GM13976 (cell line): ENCODE measurements around the gene KLK10.
"Not testable (repeated sequence)": the region's sequence is repeated elsewhere in the genome, so short reads cannot be mapped to it uniquely, and the experiment has no call there.

Experiments
- DNase-seq: peaks from one replicate; pipeline ENCODE4 v3.0.0; 2012; ENCODE audit warnings: low spot score
- in situ Hi-C: fragments of 300-500 bp; cut with MboI; formaldehyde crosslinking; loops from one replicate; pipeline ENCODE4 v1.12.0; 2022; ENCODE audit warnings: low sequenced_read_pairs, mixed read lengths, inconsistent platforms; ENCODE audit not compliant: unreplicated experiment
- TF ChIP-seq, protein P1 (sequence below): IDR thresholded peaks from 2 replicates; pipeline ENCODE4 v1.5.1; 2012; ENCODE audit warnings: borderline replicate concordance, mild to moderate bottlenecking; ENCODE audit not compliant: insufficient read depth; ENCODE audit errors: extremely low read depth, missing control alignments, control extremely low read depth

Gene KLK10

DNA sequence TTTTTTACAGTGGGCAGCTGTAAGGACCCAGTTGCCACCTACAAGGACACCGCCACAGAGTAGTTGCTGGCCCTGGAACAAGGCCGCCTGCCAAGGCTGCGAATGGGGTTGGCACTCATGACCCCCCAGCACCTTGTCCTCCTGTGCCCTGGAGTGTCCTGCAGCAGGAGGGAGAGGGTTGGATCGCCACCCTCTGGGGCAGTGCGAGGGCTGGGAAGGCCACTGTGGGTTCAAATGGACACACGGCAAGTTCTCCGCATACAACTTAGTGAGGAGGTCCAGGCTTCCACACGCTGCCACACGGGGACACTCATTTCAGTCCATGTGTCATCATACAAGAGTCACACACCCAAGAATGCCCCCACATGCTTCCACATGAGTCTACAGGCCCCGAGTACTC, 19.1 kb downstream of the KLK10 start:
- TF ChIP-seq, protein P1, sequence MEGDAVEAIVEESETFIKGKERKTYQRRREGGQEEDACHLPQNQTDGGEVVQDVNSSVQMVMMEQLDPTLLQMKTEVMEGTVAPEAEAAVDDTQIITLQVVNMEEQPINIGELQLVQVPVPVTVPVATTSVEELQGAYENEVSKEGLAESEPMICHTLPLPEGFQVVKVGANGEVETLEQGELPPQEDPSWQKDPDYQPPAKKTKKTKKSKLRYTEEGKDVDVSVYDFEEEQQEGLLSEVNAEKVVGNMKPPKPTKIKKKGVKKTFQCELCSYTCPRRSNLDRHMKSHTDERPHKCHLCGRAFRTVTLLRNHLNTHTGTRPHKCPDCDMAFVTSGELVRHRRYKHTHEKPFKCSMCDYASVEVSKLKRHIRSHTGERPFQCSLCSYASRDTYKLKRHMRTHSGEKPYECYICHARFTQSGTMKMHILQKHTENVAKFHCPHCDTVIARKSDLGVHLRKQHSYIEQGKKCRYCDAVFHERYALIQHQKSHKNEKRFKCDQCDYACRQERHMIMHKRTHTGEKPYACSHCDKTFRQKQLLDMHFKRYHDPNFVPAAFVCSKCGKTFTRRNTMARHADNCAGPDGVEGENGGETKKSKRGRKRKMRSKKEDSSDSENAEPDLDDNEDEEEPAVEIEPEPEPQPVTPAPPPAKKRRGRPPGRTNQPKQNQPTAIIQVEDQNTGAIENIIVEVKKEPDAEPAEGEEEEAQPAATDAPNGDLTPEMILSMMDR: no peak
- in situ Hi-C loops: no loop called here
- no peak for DNase-seq

DNA sequence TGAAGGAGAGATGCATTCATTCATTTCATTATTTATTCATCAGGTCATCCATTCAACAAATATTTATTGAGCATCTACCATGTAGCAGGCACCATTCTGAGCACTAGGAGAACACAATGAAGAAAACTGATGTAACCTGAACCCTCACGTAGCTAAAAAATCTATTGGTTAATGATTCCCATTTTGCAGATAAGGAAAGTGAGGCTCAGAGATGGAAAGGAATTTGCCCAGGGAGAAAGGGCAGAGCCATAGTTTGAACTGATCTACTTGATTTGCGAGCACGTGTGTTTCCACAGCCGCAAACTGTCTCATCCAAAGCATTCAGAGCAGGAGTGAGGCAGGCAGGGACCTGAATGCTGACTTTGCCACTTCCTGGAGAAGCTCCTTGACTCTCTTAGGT, 20.8 kb downstream of the KLK10 start:
- DNase-seq: no peak
- TF ChIP-seq, protein P1: no peak
- in situ Hi-C loops: no loop called here

DNA sequence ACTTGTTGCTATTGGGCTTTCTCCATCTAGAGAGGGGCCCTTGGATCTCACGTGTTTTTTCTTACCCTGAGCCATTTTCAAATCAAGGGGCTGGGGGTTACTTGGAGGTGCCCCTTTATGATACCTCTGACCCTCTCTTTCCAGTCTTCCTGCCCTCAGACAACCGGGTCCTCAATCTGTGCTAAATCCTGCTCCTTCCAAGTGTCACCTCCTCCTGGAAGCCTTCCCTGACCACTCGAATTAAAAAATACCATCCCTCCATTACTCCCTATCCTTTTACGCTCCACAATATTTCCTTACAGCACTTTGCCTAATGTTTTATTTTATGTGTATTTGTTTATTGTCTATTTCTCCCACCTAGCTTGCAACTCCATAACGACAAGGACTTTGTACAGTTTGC, 21.4 kb downstream of the KLK10 start:
- TF ChIP-seq, protein P1: no peak
- in situ Hi-C loops: no loop called here
- DNase-seq: no peak

DNA sequence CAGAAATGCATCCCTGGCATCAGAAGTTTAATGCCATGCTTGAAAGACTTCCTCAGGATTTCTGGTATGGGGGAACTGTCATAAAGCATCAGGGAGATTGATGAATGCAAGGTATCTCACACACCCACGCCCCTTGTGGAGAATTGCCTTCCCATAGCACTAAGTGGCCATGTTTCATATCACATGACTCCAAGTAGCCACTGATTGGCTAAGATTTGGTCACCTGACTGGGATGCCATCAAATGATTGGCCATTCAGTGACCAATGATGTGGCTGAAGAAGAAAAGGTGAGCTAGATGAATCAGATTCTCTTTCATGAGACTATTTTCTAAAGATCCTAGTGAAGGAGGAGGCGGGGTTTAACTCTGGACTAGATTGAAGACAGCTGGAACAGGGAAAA, 25.4 kb downstream of the KLK10 start:
- DNase-seq: no peak
- TF ChIP-seq, protein P1: no peak
- in situ Hi-C loops: no loop called here

DNA sequence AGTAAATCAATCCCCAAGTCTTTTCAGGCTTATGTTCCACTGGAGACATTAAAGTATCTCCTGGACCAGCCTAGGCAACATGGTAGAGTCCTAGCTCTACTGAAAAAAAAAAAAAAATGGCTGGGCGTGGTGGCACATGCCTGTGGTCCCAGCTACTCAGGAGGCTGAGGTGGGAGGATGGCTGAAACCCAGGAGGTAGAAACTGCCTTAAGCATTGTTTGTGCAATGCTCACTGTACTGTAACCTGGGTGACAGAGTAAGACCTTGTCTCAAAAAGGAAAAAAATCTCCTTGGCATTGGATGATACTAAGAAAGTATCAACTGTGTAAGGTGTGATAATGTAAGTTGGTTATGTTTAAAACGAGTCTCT, 26.9 kb downstream of the KLK10 start:
- TF ChIP-seq, protein P1: no peak
- in situ Hi-C loops: no loop called here

DNA sequence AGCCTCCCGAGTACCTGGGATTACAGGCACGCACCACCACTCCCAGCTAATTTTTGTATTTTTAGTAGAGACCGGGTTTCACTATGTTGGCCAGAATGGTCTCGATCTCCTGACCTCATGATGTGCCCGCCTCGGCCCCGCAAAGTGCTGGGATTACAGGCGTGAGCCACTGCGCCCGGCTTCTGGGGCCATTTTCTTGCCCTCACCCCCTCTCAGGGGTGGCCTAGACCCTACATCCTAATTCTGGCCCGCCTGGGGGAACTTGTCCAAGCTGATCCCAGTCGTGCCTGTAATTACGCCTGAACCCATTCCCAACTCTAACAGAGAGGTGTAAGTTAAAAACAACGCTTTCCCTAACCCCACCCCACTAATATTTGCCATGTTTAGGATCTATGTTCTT, 35.1 kb downstream of the KLK10 start:
- in situ Hi-C loops, DNase-seq: not testable (repeated sequence)

More for the DNA sequence above, 26.9 kb downstream of the KLK10 start:
- DNase-seq: no peak

DNA sequence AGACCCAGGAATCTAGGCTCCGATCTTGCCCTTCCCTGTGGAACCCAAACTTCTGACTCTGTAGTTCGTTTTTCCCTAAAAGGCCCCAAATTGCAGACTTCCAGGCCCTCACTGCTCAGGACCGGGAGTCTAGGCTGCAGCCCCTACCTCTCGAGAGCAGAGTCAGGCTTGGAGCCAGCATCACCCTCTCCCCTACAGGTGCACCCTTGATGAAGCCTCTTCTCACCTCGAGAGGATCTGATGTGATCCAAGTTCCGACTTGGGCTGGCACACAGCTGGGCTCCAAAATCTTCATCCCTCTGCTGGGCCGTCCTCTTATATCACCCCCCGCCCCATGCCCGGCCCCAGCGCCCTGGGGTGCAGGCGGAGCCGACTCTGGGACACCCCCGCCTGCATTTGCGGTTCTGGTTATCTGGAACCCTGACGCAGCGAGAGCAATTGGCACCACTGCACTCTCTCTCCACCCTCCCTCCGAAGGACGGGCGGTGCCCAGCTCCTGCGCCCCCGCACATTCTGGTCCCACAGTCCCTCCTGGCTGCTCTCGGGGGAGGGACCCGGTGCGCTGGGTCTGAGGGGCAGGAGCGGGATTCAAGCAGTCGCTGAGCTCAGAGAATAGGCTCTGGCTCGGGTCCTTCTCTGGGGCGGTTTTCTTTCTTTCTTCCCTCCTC, 35.8 kb downstream of the KLK10 start, which contains the start of gene KLK7:
Gene KLK7 (minus strand): TSS at position 293 of the 668 bp plus-strand sequence. CDS start 1,518 bp downstream, outside the sequence.
- TF ChIP-seq, protein P1: no peak
- DNase-seq: no peak
- in situ Hi-C loops: no loop called here
